Mucosa of descending colon (tissue), 3 donors: ENCODE measurements around the gene VWA2. TPM values are rescaled to one million over a fixed set of nuclear protein-coding genes. Genes with fewer than 3 reads are reported as not detected.

Experiments used
- ATAC-seq: fragments of 200-7000 bp; cut with Tn5 transposase; one replicate; pipeline ENCODE4 v1.9.1; 2020; ENCODE audit warnings: mild to moderate bottlenecking, moderate library complexity
- DNase-seq, 3 donors: peaks; one replicate each; pipeline ENCODE4 v3.0.0-alpha.2; 2020
- H3K36me3 ChIP-seq: fragments of 200-600 bp; one replicate; pipeline ENCODE4 v1.8.0; 2021; ENCODE audit warnings: low read depth, mild to moderate bottlenecking
- H3K4me1 ChIP-seq: fragments of 200-600 bp; one replicate; pipeline ENCODE4 v1.8.0; 2021; ENCODE audit warnings: low read depth, mild to moderate bottlenecking
- H3K4me3 ChIP-seq: fragments of 200-600 bp; one replicate; pipeline ENCODE4 v1.8.0; 2021; ENCODE audit warnings: mild to moderate bottlenecking
- H3K9me3 ChIP-seq: fragments of 200-600 bp; one replicate; pipeline ENCODE4 v1.8.0; 2021; ENCODE audit warnings: mild to moderate bottlenecking
- CTCF ChIP-seq: fragments of 200-600 bp; IDR thresholded peaks from one replicate; pipeline ENCODE4 v1.8.0; 2022; ENCODE audit warnings: antibody characterized with exemption, mild to moderate bottlenecking
- intact Hi-C, 2 donors: fragments of 100-400 bp; cut with DNase I in 1 of 2; cut with micrococcal nuclease in 1 of 2; formaldehyde crosslinking; loops; one replicate each; pipeline versions ENCODE4 v1.11.0 to v1.11.1; 2022; cut with DNase I, micrococcal nuclease
- total RNA-seq, 3 donors: library from RNA; stranded (reverse); fragmentation: NEBNext Ultra II Directional in 2 of 3; extraction: Animal tissue kit (Norgen Biotek cat#: 25700) in 2 of 3; gene quantifications; one replicate each; pipeline versions ENCODE4 v1.2.1 to v1.2.4, GENCODE V29; 2021 to 2023
- donor health status: DM: no; HTN: no; CAD: no; lungs with moderate emphysema.
- donor health status: DM: no; HTN: no; CAD: no.
- donor health status: DM: no; HTN: yes; CAD: no.

VWA2 gene
- total RNA-seq, 3 donors from 2014 or later, result 0.47 to 3.2 (median 1.9) TPM

- Histone ChIP-seq H3K9me3 (no peaks in the 10 kb centered on the region), H3K36me3 (no peaks in the 10 kb centered on the region), H3K4me1 (no peaks in the 10 kb centered on the region), H3K4me3 (no peak overlapping the region)
- intact Hi-C loops, result no loop called here
- no peak for DNase-seq
- TF ChIP-seq CTCF, result no peak
- no peak for ATAC-seq
Observed at GRCh38 chr10:114311496-114312209, 72.6 kb downstream of the VWA2 start.

GRCh38 chr10:114313139-114313538, 74.1 kb downstream of the VWA2 start:
- intact Hi-C loops, result no loop called here
- no peaks in the 10 kb centered on the region for H3K36me3 ChIP-seq
- H3K4me3 ChIP-seq, result no peak overlapping the region
- H3K9me3 ChIP-seq, result no peaks in the 10 kb centered on the region
- ATAC-seq (no peak), DNase-seq (no peak)
- no peak for TF ChIP-seq CTCF
- H3K4me1 ChIP-seq, result no peaks in the 10 kb centered on the region

- Histone ChIP-seq H3K4me1 (no peaks in the 10 kb centered on the region), H3K4me3 (no peak overlapping the region), H3K9me3 (no peaks in the 10 kb centered on the region), H3K36me3 (no peaks in the 10 kb centered on the region)
- TF ChIP-seq CTCF, result no peak
- no peak for DNase-seq
- ATAC-seq, result no peak
- intact Hi-C loops, result no loop called here
Observed at GRCh38 chr10:114313866-114314265, 74.8 kb downstream of the VWA2 start.

- H3K4me3 ChIP-seq, result no peak overlapping the region
- no peaks in the 10 kb centered on the region for H3K36me3 ChIP-seq
- intact Hi-C loops, result no loop called here
- H3K9me3 ChIP-seq, result no peaks in the 10 kb centered on the region
- no peak for TF ChIP-seq CTCF
- ATAC-seq (no peak), DNase-seq (no peak)
- H3K4me1 ChIP-seq, result no peaks in the 10 kb centered on the region
Observed at GRCh38 chr10:114315566-114316420, 76.7 kb downstream of the VWA2 start.

- no peaks in the 10 kb centered on the region for H3K36me3 ChIP-seq
- H3K4me3 ChIP-seq, result no peak overlapping the region
- no peak for DNase-seq
- no peaks in the 10 kb centered on the region for H3K4me1 ChIP-seq
- TF ChIP-seq CTCF, result no peak
- ATAC-seq, result no peak
- intact Hi-C loops, result no loop called here
- no peaks in the 10 kb centered on the region for H3K9me3 ChIP-seq
Observed at GRCh38 chr10:114316744-114317143, 77.7 kb downstream of the VWA2 start.
